HG03159 (cell line): ENCODE results near the gene KRTAP1-5.
"Not testable (repeated sequence)": the region's sequence is repeated elsewhere in the genome, so short reads cannot be mapped to it uniquely, and the experiment has no call there.

Source experiments
- ATAC-seq: cut with Tn5 transposase; IDR thresholded peaks from one replicate; pipeline ENCODE4 v1.9.1; 2021; ENCODE audit warnings: mild to moderate bottlenecking, moderate library complexity; ENCODE audit not compliant: unreplicated experiment

KRTAP1-5 gene

DNA sequence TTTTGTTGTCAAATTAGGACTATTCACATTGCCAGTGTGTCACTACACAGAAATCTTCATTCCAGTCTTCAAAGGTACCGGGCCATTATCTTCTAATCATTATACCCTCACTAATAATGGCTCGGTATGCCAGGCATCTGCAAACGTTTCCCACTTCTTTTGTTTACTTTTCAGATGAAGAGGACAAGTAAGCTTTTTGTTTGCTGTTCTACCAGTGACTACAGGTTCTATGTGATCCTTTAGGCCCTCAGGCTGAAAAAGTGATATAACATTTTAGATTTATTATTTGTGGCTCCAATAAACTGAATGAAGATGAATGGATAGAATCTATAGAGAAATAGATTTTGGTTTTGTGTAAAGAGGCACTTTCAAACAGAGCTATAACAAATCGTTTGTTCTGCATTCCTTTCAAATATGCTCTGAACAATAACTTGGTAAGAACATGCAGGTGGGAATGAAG lies 17.7 kb downstream of the KRTAP1-5 start:
- ATAC-seq: no peak

DNA sequence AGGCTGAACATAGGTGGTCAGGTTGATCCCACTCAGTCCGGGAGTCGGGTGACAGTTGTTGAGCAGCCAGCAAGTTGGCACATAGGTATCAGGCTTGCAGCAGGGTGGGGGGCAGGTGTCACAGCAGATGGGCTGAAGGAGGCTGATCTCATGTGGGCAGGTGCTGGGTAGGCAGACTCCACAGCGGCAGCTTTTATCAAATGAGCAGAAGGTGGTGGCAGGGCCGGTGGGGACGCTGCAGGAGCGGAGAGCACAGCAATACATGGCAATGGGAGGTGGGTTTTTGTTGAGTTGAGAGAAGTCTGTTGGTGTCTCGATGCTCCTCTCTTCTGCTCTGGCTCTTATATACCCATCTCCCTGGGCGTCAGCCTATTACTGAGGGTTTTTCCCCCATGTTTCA lies 18.2 kb downstream of the KRTAP1-5 start, which contains the start of gene KRTAP3-1:
KRTAP3-1 (minus strand) TSS at position 318 of the 400 bp plus-strand sequence; CDS start at position 264, 54 bp downstream.
- no peak for ATAC-seq

DNA sequence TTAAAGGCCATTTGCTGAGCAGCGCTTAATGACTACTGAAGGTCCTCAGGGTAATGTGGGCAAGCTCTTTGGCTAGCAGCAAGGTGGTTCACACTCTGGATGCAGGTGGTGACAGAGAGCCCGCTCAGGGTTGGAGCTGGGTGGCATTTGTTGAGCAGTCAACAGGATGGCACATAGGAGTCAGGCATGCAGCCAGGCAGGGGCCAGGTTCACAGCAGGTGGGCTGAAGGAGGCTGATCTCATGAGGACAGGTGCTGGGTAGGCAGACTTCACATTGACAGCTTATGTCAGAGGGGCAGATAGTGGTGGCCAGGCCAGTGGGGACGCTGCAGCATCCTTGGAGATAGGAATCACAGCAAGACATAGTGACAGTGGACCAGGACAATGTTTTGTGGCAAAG lies 22.6 kb downstream of the KRTAP1-5 start:
- ATAC-seq: no peak

DNA sequence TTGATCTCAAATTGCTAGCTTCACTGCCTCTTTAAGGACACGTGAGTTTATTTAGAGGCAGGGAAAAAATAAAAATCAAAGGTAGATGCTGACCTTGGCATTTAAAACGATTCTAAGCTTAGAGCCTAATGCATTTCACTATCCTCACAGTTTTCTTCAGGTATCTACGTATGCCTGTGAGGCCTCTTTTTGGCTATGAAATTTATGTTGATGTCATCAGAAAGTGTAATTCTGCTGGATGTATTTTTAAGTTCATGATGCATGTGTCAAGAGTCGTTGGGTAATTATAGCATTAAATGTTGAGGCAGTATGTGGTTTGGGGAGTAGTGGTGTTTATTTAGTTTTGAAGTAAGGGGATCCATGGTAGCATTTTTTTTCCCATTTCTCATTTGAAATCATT lies 23.1 kb downstream of the KRTAP1-5 start:
- no peak for ATAC-seq

DNA sequence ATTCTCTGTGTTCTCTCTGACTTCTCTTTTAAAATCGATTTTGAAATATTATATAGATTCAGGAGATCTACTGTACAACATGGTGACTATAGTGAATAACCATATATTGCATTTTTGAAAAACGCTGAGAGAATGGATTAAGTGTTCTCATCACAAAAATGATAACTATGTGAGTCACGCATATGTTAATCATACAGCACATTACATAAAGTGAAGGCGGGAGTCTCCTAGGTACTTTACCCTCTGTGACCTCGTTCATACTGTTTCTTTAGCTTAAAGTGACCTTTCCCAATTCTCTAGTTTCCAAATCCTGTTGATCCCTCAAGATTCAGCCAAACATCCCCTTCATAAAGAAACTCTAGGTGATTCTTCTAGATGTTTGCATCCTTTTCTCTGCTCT lies 24.2 kb downstream of the KRTAP1-5 start:
- ATAC-seq: no peak

DNA sequence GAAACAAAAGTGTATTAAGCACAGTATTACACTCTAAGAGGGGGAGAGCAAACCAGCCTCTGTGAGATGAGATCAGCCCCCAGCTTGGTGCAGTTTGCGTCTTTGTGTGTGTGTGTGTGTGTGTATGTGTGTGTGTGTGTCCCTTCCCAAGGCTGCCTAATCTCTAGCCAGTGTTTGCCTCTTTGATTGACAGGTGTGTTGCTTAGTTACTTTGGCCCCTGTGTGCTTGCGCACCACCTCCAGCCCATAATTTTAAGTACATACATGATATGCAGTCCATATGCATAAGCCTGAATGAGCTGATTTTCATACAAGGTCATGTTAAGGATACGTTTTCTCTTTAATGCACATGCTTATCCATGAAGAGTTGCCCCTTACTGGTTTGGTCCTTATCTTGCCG lies 25.2 kb downstream of the KRTAP1-5 start:
- no peak for ATAC-seq

DNA sequence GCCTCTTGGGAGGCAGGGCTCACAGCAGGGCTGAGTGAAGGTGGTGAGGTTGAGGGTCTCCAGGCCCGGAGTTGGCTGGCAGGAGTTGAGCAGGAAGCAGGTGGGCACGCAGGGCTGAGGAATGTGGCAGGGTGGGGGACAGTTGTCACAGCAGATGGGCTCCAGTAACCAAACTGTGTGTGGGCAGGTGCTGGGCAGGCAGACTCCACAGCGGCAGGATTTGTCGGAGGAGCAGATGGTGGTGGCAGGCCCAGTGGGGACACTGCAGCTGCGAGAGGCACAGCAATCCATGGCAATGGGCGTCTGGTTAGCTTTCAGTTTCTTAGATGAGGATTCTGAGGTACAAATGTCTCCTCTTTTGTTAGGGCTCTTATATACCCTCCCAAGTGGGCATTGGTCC lies 27.4 kb downstream of the KRTAP1-5 start, which contains the start of gene KRTAP3-2:
KRTAP3-2 (minus strand) TSS at position 344 of the 400 bp plus-strand sequence; CDS start at position 291, 53 bp downstream.
- not testable (repeated sequence) for ATAC-seq

DNA sequence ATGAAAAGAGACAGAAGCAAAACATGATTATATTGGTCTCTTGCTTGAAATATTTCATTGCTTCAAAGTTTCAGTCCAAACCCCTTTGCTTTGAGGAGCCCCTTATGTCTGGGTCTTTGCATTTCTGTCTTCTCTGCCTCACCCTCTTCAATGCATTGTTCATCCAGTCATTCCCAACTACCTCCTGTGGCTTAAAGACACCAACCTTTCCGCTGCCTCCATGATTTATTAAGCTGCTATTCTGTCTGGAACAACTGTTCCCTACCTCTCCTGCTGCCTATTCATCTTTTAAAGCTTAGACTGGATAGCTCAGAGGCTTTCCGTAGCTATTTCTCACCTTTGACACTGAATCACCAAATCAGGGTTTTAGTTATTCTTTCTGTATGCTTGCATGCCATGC lies 29.6 kb downstream of the KRTAP1-5 start:
- ATAC-seq: no peak

DNA sequence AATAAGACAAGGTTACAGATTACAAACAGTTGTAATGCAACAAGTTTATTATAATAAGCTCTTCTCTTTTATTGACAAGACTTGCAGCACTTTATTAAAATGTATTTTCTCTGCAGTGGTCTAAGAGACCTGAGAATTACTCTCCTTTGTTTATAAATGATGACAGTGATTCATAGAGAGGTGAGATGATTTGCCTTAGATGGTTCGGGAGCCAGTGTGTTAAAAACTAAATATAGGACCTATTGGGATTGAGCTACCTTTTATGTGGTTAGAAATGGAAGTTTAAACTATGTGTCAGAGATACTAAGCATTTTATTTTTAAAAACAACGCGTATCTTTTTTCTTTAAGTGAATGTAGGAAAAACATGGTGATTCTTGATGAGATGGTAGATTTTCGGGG lies 30.2 kb downstream of the KRTAP1-5 start:
- ATAC-seq: no peak

DNA sequence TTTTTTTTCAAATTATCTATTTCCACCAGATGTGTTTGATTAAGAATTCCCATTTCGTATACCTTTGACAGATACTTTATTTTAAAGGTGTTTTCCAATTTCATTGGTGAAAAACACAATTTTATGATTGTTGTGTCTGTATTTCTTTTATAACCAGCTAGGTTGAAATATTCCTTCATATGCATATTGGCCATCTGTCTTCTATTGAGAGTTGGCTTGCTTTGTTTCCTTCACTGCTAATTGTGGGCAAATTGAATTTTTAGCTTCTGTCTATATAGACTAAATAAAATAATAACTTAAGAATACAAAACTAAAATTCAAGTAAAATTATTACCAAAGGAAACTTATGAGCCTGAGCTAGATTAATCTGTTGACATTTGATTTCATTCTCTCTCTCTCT lies 31.9 kb downstream of the KRTAP1-5 start:
- no peak for ATAC-seq

DNA sequence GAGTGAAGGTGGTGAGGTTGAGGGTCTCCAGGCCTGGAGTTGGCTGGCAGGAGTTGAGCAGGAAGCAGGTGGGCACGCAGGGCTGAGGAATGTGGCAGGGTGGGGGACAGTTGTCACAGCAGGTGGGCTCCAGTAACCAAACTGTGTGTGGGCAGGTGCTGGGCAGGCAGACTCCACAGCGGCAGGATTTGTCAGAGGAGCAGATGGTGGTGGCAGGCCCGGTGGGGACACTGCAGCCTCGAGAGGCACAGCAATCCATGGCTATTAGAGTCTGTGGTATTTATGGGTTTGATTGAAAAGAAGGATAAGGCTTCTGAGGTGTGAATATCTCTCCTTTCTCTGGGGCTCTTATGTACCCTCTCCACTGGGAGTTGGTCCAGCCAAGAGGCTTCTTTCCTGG lies 33.2 kb downstream of the KRTAP1-5 start, which contains the start of gene KRTAP3-3:
KRTAP3-3 (minus strand) TSS at position 326 of the 400 bp plus-strand sequence; CDS start at position 259, 67 bp downstream.
- ATAC-seq: no peak

DNA sequence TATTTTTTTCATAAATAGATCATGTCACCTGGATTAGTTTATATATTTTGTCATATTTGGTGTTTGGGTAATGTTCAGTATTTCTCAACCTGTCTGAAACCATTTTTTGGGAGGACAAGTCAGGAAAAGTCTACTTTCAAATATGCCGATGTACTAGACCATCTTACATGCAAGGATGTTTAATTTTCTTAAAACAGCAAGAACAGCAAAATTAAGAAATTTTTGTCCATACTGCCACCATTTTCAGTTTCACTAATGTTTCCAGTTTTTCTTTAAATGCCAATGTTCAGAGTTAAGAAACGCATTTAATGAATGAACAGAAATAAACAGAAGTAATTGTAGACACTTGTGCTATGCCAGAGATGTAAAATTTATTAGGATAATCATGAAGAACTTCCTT lies 33.9 kb downstream of the KRTAP1-5 start:
- ATAC-seq: no peak

DNA sequence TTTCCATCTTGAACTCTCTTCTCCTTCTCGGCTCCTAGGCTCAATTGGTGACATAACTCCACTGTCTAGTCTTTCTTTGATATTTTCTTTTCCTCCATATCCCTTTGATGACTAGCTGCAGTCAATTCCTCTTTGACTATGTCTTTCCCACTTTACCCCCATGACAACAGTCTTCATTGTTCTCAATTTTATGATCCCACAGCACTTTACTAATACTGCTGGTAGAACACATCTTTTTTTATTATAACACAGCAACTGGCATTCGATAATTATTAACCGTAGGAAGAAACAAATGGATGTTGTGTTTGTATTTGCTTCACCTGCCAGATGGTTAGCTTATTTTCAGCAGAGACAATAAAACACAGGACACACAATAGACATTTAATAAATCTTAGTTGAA lies 34.3 kb downstream of the KRTAP1-5 start:
- ATAC-seq: no peak

DNA sequence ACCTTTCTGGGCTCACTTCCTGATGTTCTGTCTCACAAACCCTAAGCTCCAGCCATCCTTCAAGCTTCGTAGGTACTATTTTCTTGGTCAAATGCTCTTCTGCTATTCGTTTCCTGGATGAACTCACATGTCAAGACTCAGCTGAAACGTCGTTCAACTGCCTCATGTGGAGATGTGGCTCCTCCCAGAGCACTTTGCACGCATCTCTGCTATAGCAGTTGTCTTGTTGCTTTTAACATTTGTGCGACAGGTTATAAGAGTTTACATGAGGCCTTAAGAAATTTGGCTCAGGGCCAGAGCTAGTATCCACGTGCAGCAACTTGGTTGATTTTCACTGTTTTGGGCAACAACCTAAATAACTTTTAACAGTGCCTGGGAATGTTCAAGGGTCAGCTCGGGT lies 40.1 kb downstream of the KRTAP1-5 start:
- ATAC-seq: no peak

DNA sequence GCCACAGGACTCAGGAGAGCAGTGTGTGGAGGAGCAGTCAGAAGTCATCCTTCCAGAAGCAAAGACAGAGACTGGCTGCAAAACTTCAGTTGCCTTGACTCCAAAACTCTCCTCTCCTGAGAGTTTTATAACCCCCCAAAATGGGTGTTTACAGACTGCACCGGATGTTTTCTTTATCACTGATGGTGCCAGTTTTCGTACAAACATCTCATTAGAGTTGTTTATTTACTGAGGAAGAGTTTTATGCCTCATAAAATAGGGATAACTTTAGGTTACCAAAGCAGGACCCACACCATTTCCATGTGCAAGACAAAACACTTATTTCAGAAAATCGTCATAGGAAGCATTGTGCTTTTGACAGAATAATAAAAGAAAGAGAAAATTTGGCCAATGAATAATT lies 42.8 kb downstream of the KRTAP1-5 start, which contains the start of gene KRT40:
KRT40 (minus strand) TSS at position 101 of the 400 bp plus-strand sequence; CDS start at position 48, 53 bp downstream.
- ATAC-seq: no peak

DNA sequence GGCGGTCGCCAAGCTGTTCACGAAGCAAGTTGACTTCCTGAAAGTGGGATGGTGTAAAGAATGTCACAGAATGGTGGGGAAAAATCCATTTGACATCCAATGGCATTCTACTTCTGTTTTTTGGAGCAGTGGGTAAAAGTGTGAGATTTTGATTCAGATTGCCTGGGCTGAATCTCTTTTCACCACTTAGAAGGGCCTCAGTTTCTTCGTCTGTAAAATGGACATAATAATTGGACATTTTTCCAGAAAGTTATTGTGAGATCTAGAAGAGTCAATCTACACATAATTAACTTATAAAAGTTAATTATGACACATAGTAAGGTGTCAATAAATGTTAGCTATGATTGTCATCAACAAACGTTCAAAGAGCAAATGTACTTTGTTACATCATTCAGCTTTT lies 45.9 kb downstream of the KRTAP1-5 start:
- no peak for ATAC-seq

DNA sequence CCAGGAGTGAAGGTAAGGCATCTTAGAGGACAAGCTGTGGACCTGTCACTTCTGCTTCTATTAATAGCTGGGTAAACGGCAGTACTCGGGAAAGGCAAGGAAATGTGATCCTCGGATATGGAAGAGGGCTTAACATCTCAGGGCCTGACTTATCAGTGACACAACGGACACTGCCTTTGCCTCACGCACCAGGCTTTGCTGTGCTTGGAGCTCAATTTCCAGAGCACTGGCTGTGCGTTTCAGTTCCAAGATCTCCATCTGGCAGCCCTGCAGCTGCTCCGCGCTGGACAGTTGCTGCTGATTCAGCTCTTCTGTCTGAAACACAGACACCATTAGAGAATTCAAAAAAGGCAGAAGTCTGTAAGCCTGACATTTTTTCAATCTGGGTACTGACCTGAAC lies 46.4 kb downstream of the KRTAP1-5 start:
- no peak for ATAC-seq

DNA sequence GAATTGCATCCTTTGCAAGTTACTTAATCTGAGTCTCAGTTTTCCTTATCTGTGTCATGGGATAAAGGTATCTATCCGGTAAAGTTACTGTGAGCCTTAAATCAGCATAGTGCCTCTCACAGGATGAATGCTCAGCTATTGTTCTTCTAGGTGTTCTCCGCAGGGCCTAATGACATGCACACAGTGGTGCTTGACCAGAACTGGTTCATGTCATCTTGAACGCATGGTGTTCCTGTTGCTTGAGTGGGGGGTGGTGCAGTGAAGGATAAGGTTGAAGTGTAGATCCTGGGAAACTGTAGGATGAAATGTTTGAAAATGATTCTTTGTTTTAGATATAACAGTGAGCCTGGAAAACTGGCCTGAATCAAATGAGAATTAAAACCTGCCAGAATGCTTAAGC lies 46.9 kb downstream of the KRTAP1-5 start:
- ATAC-seq: no peak

DNA sequence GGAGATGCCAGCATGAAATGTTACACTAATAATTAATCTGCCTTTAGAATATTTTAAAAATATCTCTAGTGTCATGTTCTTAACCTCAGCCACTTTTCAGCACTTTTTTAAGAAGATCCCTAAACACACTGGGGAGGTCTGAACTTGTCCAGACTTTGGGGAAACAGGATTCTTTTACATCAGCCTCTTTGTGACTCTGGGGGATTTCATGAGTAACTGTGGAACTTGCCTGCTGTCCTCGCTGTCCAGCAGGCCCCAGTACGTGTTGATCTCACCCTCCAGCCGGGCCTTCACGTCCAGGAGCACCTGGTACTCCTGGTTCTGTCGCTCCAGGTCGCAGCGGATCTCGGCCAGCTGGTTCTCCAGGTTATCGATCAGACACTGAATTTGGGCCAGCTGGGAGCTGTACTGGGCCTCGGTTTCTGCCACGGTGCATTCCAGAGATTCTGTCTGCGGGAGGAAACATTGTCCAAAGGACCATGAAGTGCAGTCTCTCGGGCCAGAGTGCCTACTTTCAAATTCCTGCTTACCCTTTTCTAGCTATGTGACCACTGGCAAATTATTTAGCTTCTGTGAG lies 48.3 kb downstream of the KRTAP1-5 start:
- ATAC-seq: no peak
